H9 (cell line): Measurements from ENCODE around the gene SRCAP. TPM values are rescaled to one million over a fixed set of nuclear protein-coding genes. Genes with fewer than 3 reads are reported as not detected.
A peak's percentile ranks its signal among the peaks of the same experiment; 100 is the strongest.

Experiments
- DNase-seq: peaks from one replicate; pipeline ENCODE4 v3.0.0-alpha.2; 2017
- H2AFZ ChIP-seq: one replicate; pipeline ENCODE4 v1.6.1; 2013; ENCODE audit warnings: mild to moderate bottlenecking, low read length, control low read depth, moderate library complexity
- H2AK5ac ChIP-seq: 2 replicates; pipeline ENCODE4 v1.6.1; 2013; ENCODE audit warnings: low read length, control low read depth, mixed read lengths; ENCODE audit not compliant: insufficient read length
- H2BK120ac ChIP-seq: one replicate; pipeline ENCODE4 v1.6.1; 2013; ENCODE audit warnings: low read depth, mild to moderate bottlenecking, low read length, control low read depth, inconsistent platforms; ENCODE audit not compliant: poor library complexity, severe bottlenecking
- H2BK12ac ChIP-seq: 2 replicates; pipeline ENCODE4 v1.6.1; 2013; ENCODE audit warnings: low read length, control low read depth, mixed read lengths, low read depth; ENCODE audit not compliant: insufficient read length
- H2BK15ac ChIP-seq: 2 replicates; pipeline ENCODE4 v1.6.1; 2013; ENCODE audit warnings: low read depth, low read length, control low read depth
- H2BK20ac ChIP-seq: one replicate; pipeline ENCODE4 v1.6.1; 2013; ENCODE audit warnings: low read depth, mild to moderate bottlenecking, low read length, control low read depth, inconsistent platforms; ENCODE audit not compliant: poor library complexity, severe bottlenecking
- H2BK5ac ChIP-seq: 2 replicates; pipeline ENCODE4 v1.6.1; 2013; ENCODE audit warnings: low read length, control low read depth, mixed read lengths; ENCODE audit not compliant: insufficient read length
- H3K14ac ChIP-seq: 2 replicates; pipeline ENCODE4 v1.6.1; 2013; ENCODE audit warnings: low read length, control low read depth; ENCODE audit not compliant: insufficient read depth
- H3K18ac ChIP-seq: 2 replicates; pipeline ENCODE4 v1.6.1; 2013; ENCODE audit warnings: low read depth, mild to moderate bottlenecking, mixed read lengths, low read length, control low read depth; ENCODE audit not compliant: insufficient read length
- H3K23ac ChIP-seq: 2 replicates; pipeline ENCODE4 v1.6.1; 2013; ENCODE audit warnings: low read length, control low read depth, mixed read lengths, low read depth; ENCODE audit not compliant: insufficient read length
- H3K23me2 ChIP-seq: 2 replicates; pipeline ENCODE4 v1.6.1; 2013; ENCODE audit warnings: low read depth, mild to moderate bottlenecking, mixed read lengths, low read length, control low read depth; ENCODE audit not compliant: insufficient read length, poor library complexity, severe bottlenecking
- H3K27ac ChIP-seq: 2 replicates; pipeline ENCODE4 v1.5.1; 2013; ENCODE audit warnings: low read length, control low read depth, mixed read lengths, low read depth; ENCODE audit not compliant: insufficient read length
- H3K27me3 ChIP-seq: 2 replicates; pipeline ENCODE4 v1.6.1; 2013; ENCODE audit warnings: low read length, control low read depth, inconsistent platforms; ENCODE audit not compliant: insufficient read depth
- H3K4ac ChIP-seq: 2 replicates; pipeline ENCODE4 v1.6.1; 2013; ENCODE audit warnings: low read depth, mild to moderate bottlenecking, control low read depth, inconsistent platforms, low read length, moderate library complexity
- H3K4me1 ChIP-seq: 2 replicates; pipeline ENCODE4 v1.6.1; 2013; ENCODE audit warnings: low read length, control low read depth, inconsistent platforms; ENCODE audit not compliant: insufficient read depth
- H3K4me2 ChIP-seq: 2 replicates; pipeline ENCODE4 v1.6.1; 2013; ENCODE audit warnings: low read length, control low read depth, mixed read lengths; ENCODE audit not compliant: insufficient read length, insufficient read depth
- H3K56ac ChIP-seq: 2 replicates; pipeline ENCODE4 v1.6.1; 2013; ENCODE audit warnings: low read depth, mild to moderate bottlenecking, mixed read lengths, low read length, control low read depth; ENCODE audit not compliant: insufficient read length
- H3K79me1 ChIP-seq: 2 replicates; pipeline ENCODE4 v1.6.1; 2013; ENCODE audit warnings: low read depth, mild to moderate bottlenecking, moderate library complexity, low read length, control low read depth, inconsistent platforms; ENCODE audit not compliant: insufficient read depth, poor library complexity, severe bottlenecking
- H3K79me2 ChIP-seq: 2 replicates; pipeline ENCODE4 v1.6.1; 2013; ENCODE audit warnings: low read length, control low read depth, inconsistent platforms; ENCODE audit not compliant: insufficient read depth
- H3K9ac ChIP-seq: 2 replicates; pipeline ENCODE4 v1.6.1; 2013; ENCODE audit warnings: low read length, control low read depth, mixed read lengths; ENCODE audit not compliant: insufficient read length; ENCODE audit errors: extremely low read depth
- H3K9me3 ChIP-seq: one replicate; pipeline ENCODE4 v1.6.1; 2013; ENCODE audit warnings: low read depth, low read length, inconsistent platforms; ENCODE audit not compliant: control insufficient read depth
- H3T11ph ChIP-seq: one replicate; pipeline ENCODE4 v1.6.1; 2013; ENCODE audit warnings: mild to moderate bottlenecking, low read length, control low read depth, inconsistent platforms
- H4K20me1 ChIP-seq: one replicate; pipeline ENCODE4 v1.6.1; 2013; ENCODE audit not compliant: control insufficient read depth, insufficient read length, insufficient read depth
- H4K5ac ChIP-seq: 2 replicates; pipeline ENCODE4 v1.6.1; 2013; ENCODE audit warnings: low read depth, mild to moderate bottlenecking, mixed read lengths, low read length, control low read depth; ENCODE audit not compliant: insufficient read length
- H4K8ac ChIP-seq: replicated peaks from 2 replicates; pipeline ENCODE4 v1.6.1; 2013; ENCODE audit warnings: low read length, control low read depth, mixed read lengths, low read depth; ENCODE audit not compliant: insufficient read length
- H4K91ac ChIP-seq: 2 replicates; pipeline ENCODE4 v1.6.1; 2013; ENCODE audit warnings: low read depth, mild to moderate bottlenecking, moderate library complexity, mixed read lengths, low read length, control low read depth; ENCODE audit not compliant: insufficient read length
- H3K27ac Mint-ChIP-seq, 3 experiments: 2 replicates in 2 of 3; 3 replicates in 1 of 3; pipeline ENCODE4 v1.8.0; 2020 to 2021; ENCODE audit warnings: mixed read lengths in 3 of 3, mild to moderate bottlenecking in 1 of 3, moderate library complexity in 1 of 3
- H3K27me3 Mint-ChIP-seq: 2 replicates; pipeline ENCODE4 v1.8.0; 2021; ENCODE audit warnings: low read depth, mild to moderate bottlenecking, moderate library complexity, mixed read lengths
- H3K36me3 Mint-ChIP-seq, 3 experiments: 2 replicates in 2 of 3; 3 replicates in 1 of 3; pipeline ENCODE4 v1.8.0; 2020 to 2021; ENCODE audit warnings: low read depth in 3 of 3, mixed read lengths in 3 of 3; ENCODE audit not compliant: insufficient read depth in 1 of 3
- H3K4me1 Mint-ChIP-seq, 2 experiments: 2 replicates each; pipeline ENCODE4 v1.8.0; 2020; ENCODE audit warnings: mixed read lengths in 2 of 2
- H3K4me3 Mint-ChIP-seq, 2 experiments: 2 replicates in 1 of 2; 3 replicates in 1 of 2; pipeline ENCODE4 v1.8.0; 2020 to 2021; ENCODE audit warnings: mild to moderate bottlenecking in 2 of 2, mixed read lengths in 2 of 2, moderate library complexity in 1 of 2
- H3K9me3 Mint-ChIP-seq, 2 experiments: 2 replicates in 1 of 2; 3 replicates in 1 of 2; pipeline ENCODE4 v1.8.0; 2020; ENCODE audit warnings: mild to moderate bottlenecking in 2 of 2, mixed read lengths in 2 of 2, moderate library complexity in 1 of 2
- WGBS: extraction: QIAGEN DNeasy Blood & Tissue Kit; methylation state at CpG from one replicate; pipeline ENCODE4 v1.1.7; 2013; ENCODE audit warnings: missing lambda C conversion rate, low lambda C conversion rate, mixed read lengths; ENCODE audit not compliant: insufficient read length; ENCODE audit errors: extremely low coverage; 5-methylcytosine and 5-hydroxymethylcytosine counted together
- total RNA-seq: library from RNA; stranded (reverse); gene quantifications from 2 replicates; pipeline ENCODE4 v1.2.1, GENCODE V29; 2021
- TF ChIP-seq, protein P1 (sequence below): fragments of 200-600 bp; sonication (generic); conservative IDR thresholded peaks from 3 replicates; pipeline ENCODE4 v1.8.0; 2021; ENCODE audit warnings: antibody characterized with exemption, mild to moderate bottlenecking

SRCAP gene
- total RNA-seq, 1 experiment from 2014 or later: 63.1 TPM

DNA sequence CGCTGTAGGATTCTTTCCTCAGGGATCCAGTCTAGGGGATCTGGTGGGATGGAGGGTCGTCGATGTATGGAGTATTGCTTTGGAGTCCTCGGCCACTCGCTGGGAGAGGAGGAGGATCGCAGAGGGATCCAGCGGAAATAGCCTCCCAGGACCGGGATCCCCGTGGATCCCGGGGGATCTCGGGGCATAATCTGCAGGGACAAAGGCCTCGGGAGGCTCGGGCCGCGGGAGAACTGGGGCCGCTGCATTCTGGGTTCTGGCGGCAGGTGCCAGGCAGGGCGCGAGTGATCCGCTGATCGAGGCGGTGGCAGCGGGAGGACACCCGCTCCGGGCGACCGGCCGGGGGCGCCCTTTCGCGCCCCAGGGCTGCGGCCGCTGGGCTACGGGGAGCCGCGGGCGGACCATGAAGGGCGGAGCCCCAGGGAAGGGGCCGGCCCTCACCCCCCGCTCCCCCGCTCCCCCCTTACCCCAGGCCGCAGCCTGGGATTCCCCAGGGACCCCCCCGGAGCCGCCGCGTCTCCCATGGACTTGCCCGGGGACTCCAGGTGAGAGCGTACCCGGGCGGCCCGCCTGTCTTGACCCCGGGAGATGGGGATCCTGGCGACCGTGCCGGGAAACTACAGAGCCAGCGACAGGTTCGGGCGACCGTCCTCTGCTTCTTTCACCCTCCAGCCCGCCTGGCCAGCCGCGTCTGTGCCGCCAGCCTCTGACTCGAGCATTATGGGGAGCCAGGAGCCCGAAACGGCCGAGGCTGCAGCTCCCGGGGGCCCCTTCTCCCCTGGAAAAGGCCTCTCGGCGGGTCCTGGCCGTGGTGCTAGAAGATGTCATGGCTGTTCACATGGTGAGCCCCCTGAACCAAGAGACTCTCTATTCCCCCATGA lies 47.6 kb upstream of the SRCAP start:
- no peak overlapping the region for H3K23ac ChIP-seq
- peaks cover 46% of the 10 kb centered on the region for H3K27me3 Mint-ChIP-seq
- no peak overlapping the region for H2AFZ ChIP-seq
- peak overlapping the region; percentile 72 for H3K18ac ChIP-seq
- H3K9me3 ChIP-seq: no peaks in the 10 kb centered on the region
- no peak overlapping the region for H2BK5ac ChIP-seq
- H2BK20ac ChIP-seq: no peak overlapping the region
- H3K9me3 Mint-ChIP-seq: no peaks in the 10 kb centered on the region
- H3K9ac ChIP-seq: peak overlapping the region; percentile 69
- H3K4me3 Mint-ChIP-seq: peak overlapping the region; percentile 85 to 93
- no peaks in the 10 kb centered on the region for H3K79me1 ChIP-seq
- peaks cover 8 to 12% of the 10 kb centered on the region in 2 experiments; a peak in 3 of 4 replicates for H3K4me1 Mint-ChIP-seq
- H3K23me2 ChIP-seq: peaks cover 6% of the 10 kb centered on the region
- peak overlapping the region; percentile 87 for H3K4me2 ChIP-seq
- H3K27ac Mint-ChIP-seq: peak overlapping the region; percentile 93 to 98 (median 97)
- no peak overlapping the region for H4K91ac ChIP-seq
- peak; percentile 71 for DNase-seq
- no peak overlapping the region for H3K27ac ChIP-seq
- H3T11ph ChIP-seq: no peak overlapping the region
- no peaks in the 10 kb centered on the region for H4K20me1 ChIP-seq
- no peak overlapping the region for H4K8ac ChIP-seq
- H3K14ac ChIP-seq: peak overlapping the region; percentile 59; the same call in 1 of the 2 replicates
- H3K79me2 ChIP-seq: no peaks in the 10 kb centered on the region
- no peak overlapping the region for H4K5ac ChIP-seq
- H3K4ac ChIP-seq: no peak overlapping the region
- no peak overlapping the region for H2AK5ac ChIP-seq
- H3K27me3 ChIP-seq: peaks cover 7% of the 10 kb centered on the region; the same call in 1 of the 2 replicates
- H2BK120ac ChIP-seq: no peak overlapping the region
- H2BK12ac ChIP-seq: no peak overlapping the region
- no peak overlapping the region for H2BK15ac ChIP-seq
- no peaks in the 10 kb centered on the region for H3K4me1 ChIP-seq
- WGBS: no CpG with 5 or more reads among the region's 71 CpGs
- H3K56ac ChIP-seq: no peak overlapping the region
- H3K36me3 Mint-ChIP-seq: peaks cover 5 to 25% (median 16%) of the 10 kb centered on the region in 3 experiments; a peak in 5 of 7 replicates
- TF ChIP-seq, protein P1, sequence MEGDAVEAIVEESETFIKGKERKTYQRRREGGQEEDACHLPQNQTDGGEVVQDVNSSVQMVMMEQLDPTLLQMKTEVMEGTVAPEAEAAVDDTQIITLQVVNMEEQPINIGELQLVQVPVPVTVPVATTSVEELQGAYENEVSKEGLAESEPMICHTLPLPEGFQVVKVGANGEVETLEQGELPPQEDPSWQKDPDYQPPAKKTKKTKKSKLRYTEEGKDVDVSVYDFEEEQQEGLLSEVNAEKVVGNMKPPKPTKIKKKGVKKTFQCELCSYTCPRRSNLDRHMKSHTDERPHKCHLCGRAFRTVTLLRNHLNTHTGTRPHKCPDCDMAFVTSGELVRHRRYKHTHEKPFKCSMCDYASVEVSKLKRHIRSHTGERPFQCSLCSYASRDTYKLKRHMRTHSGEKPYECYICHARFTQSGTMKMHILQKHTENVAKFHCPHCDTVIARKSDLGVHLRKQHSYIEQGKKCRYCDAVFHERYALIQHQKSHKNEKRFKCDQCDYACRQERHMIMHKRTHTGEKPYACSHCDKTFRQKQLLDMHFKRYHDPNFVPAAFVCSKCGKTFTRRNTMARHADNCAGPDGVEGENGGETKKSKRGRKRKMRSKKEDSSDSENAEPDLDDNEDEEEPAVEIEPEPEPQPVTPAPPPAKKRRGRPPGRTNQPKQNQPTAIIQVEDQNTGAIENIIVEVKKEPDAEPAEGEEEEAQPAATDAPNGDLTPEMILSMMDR: peak; percentile 82
